KMS-11 (cell line): ENCODE data around the gene ZNF536.

Experiments used
- H2AFZ ChIP-seq: fragments of 200-600 bp; sonication (generic); 2 replicates; pipeline ENCODE4 v1.6.1; 2016; ENCODE audit warnings: antibody characterized with exemption, mixed run types, low read depth
- H3K27ac ChIP-seq: fragments of 200-600 bp; sonication (generic); 2 replicates; pipeline ENCODE4 v1.6.1; 2016; ENCODE audit warnings: mild to moderate bottlenecking, mixed run types
- H3K27me3 ChIP-seq: fragments of 200-600 bp; sonication (generic); 2 replicates; pipeline ENCODE4 v1.6.1; 2017; ENCODE audit warnings: mild to moderate bottlenecking, low read depth, mixed run types, moderate library complexity; ENCODE audit not compliant: insufficient read depth
- H3K36me3 ChIP-seq: fragments of 200-600 bp; sonication (generic); 2 replicates; pipeline ENCODE4 v1.6.1; 2017; ENCODE audit warnings: mild to moderate bottlenecking, mixed run types; ENCODE audit not compliant: insufficient read depth
- H3K4me1 ChIP-seq: fragments of 200-600 bp; sonication (generic); 2 replicates; pipeline ENCODE4 v1.6.1; 2016; ENCODE audit warnings: mild to moderate bottlenecking, low read depth, mixed run types; ENCODE audit not compliant: poor library complexity, severe bottlenecking
- H3K4me2 ChIP-seq: fragments of 200-600 bp; sonication (generic); 2 replicates; pipeline ENCODE4 v1.7.0; 2016; ENCODE audit warnings: mild to moderate bottlenecking, mixed run types
- H3K4me3 ChIP-seq: fragments of 200-600 bp; sonication (generic); IDR thresholded peaks from 2 replicates; pipeline ENCODE4 v1.6.1; 2017; ENCODE audit warnings: low read depth, low read length, mixed read lengths; ENCODE audit not compliant: insufficient read depth
- H3K79me2 ChIP-seq: fragments of 200-600 bp; sonication (generic); 2 replicates; pipeline ENCODE4 v1.6.1; 2016; ENCODE audit warnings: low read depth, mixed run types; ENCODE audit not compliant: insufficient read depth
- H3K9ac ChIP-seq: fragments of 200-600 bp; sonication (generic); 2 replicates; pipeline ENCODE4 v1.6.1; 2016; ENCODE audit warnings: mild to moderate bottlenecking, mixed run types
- H4K20me1 ChIP-seq: fragments of 200-600 bp; sonication (generic); 2 replicates; pipeline ENCODE4 v1.6.1; 2016; ENCODE audit warnings: mild to moderate bottlenecking, mixed run types; ENCODE audit not compliant: insufficient read depth
- CTCF ChIP-seq: fragments of 200-600 bp; sonication (generic); conservative IDR thresholded peaks from 2 replicates; pipeline ENCODE4 v1.6.1; 2017; ENCODE audit warnings: low read depth, mild to moderate bottlenecking, antibody characterized with exemption, low read length, moderate library complexity, mixed read lengths

ZNF536 gene

GRCh38 chr19:30335306-30335886 lies 36.8 kb upstream of the ZNF536 start:
- Histone ChIP-seq H3K4me3 (no peak overlapping the region), H3K27ac (no peak overlapping the region), H3K27me3 (no peaks in the 10 kb centered on the region), H2AFZ (no peak overlapping the region), H3K9ac (no peak overlapping the region), H3K4me2 (no peak overlapping the region), H3K4me1 (no peaks in the 10 kb centered on the region), H3K79me2 (no peaks in the 10 kb centered on the region), H3K36me3 (no peaks in the 10 kb centered on the region), H4K20me1 (no peaks in the 10 kb centered on the region)
- TF ChIP-seq CTCF: no peak

GRCh38 chr19:30336290-30336689 lies 35.9 kb upstream of the ZNF536 start:
- no peak overlapping the region for H2AFZ ChIP-seq
- no peaks in the 10 kb centered on the region for H3K36me3 ChIP-seq
- H3K27ac ChIP-seq: no peak overlapping the region
- H3K27me3 ChIP-seq: no peaks in the 10 kb centered on the region
- no peak overlapping the region for H3K9ac ChIP-seq
- H3K79me2 ChIP-seq: no peaks in the 10 kb centered on the region
- H3K4me1 ChIP-seq: no peaks in the 10 kb centered on the region
- H3K4me2 ChIP-seq: no peak overlapping the region
- TF ChIP-seq CTCF: no peak
- H4K20me1 ChIP-seq: no peaks in the 10 kb centered on the region
- no peak overlapping the region for H3K4me3 ChIP-seq

GRCh38 chr19:30338041-30338456 lies 34.1 kb upstream of the ZNF536 start:
- Histone ChIP-seq H3K9ac (no peak overlapping the region), H3K4me3 (no peak overlapping the region), H3K36me3 (no peaks in the 10 kb centered on the region), H3K4me2 (no peak overlapping the region), H2AFZ (no peak overlapping the region), H3K79me2 (no peaks in the 10 kb centered on the region), H3K4me1 (no peaks in the 10 kb centered on the region), H3K27ac (no peak overlapping the region), H3K27me3 (no peaks in the 10 kb centered on the region), H4K20me1 (no peaks in the 10 kb centered on the region)
- no peak for TF ChIP-seq CTCF

- H4K20me1 ChIP-seq: no peaks in the 10 kb centered on the region
- no peak overlapping the region for H3K27ac ChIP-seq
- no peaks in the 10 kb centered on the region for H3K4me1 ChIP-seq
- H3K4me3 ChIP-seq: no peak overlapping the region
- no peak overlapping the region for H2AFZ ChIP-seq
- H3K79me2 ChIP-seq: no peaks in the 10 kb centered on the region
- H3K9ac ChIP-seq: no peak overlapping the region
- TF ChIP-seq CTCF: no peak
- no peak overlapping the region for H3K4me2 ChIP-seq
- no peaks in the 10 kb centered on the region for H3K27me3 ChIP-seq
- H3K36me3 ChIP-seq: no peaks in the 10 kb centered on the region
These were observed 33.1 kb upstream of the ZNF536 start for GRCh38 chr19:30338878-30339623.
